Measurements from ENCODE around the gene SELENOT.

Gene SELENOT

GRCh38 chr3:150663461-150663860 is 60.3 kb downstream of the SELENOT start:
- no peak for DNase-seq (ENCODE audit: low read depth)

GRCh38 chr3:150666167-150666566 is 63.0 kb downstream of the SELENOT start:
- DNase-seq (ENCODE audit: low read depth) = no peak

DNA sequence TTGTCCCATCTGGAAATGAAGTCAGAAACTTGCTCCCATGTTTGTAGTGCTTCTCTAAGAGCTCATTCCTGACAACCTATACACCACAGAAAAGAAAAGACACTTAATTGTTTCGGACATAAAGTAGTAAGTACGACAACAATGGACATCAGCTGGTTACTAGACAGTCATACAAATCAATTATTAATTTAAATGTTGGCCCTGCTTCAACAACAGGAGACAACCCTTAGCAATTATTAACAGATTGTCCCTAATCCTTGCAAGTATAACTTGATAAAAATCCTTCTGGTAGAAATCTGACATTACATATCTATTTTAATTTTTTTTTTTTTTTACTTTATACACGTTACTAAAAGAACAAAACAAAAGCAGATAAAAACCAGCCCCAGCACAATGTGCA is 70.8 kb downstream of the SELENOT start:
- DNase-seq (ENCODE audit: low read depth) = no peak

DNA sequence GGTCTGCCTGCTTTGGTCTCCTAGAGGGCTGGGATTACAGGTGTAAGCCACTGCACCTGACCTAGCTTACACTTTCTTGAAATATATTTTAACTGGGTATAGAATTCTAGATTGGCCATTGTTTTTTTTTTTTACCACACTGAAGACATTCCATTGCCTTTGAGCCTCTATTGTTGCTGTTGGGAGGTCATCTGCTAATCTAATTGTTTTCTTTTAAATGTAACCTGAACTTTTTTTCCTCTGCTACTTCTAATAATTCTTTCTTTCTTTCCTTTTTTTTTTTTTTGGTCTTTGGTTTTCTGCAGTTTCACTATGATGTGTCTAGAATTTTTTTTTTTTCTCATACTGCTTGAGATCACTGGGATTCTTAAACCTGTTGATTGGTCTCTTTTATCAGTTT is 72.5 kb downstream of the SELENOT start:
- no peak for DNase-seq (ENCODE audit: low read depth)

Data from GM04504 (cell line).